NCI-H2029 (cell line): ENCODE measurements around the gene APOE.

ENCODE experiments used
- DNase-seq: peaks from one replicate; lab custom pipeline; 2025; lab: John Stamatoyannopoulos, UW

The APOE gene

GRCh38 chr19:44951179-44952159 lies 45.9 kb downstream of the APOE start:
- peak; percentile 63 for DNase-seq

GRCh38 chr19:44954278-44954648 lies 48.7 kb downstream of the APOE start:
- DNase-seq = no peak

DNA sequence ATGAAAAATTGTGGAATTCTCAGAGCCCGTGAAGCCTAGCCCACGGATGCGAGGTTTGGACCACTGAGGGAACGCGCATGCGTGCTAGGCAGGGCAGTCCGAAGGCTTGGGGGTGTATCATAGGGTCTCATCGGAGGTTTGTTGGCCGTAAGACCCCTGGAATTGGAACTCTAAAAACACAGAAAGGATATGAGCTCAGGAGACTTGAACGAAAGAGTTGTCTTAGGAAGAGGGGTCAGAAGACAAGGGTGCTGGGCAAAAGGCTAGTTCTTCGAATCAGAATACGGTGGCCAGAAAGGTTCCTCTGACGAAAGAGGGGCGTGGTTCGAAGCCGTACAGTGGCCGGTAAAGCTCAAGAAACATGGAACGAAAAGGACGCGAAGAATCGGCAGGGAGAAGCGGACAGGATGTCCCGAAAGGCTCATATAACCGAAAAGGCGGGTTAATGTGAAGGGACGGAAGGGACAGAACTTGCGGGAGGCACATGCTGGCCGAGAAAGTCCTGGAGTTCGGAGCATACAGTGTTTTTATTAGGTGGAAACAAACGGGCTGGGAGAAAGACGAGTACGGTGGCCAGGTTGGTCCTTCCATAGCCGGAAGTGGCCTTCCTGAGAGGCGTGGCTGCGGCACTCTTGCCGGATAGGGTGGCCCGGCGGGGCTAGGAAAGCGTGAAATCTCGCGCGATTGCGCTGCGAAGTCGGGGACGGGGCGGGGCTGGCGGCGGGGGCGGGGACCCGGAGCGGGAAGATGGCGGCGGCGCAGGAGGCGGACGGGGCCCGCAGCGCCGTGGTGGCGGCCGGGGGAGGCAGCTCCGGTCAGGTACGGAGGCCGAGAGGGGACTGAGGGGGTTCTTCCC lies 49.3 kb downstream of the APOE start, which contains the start of gene CLPTM1:
Gene CLPTM1, plus strand, starts transcription at position 732 of the 856 bp plus-strand sequence. Its CDS starts 16 bp downstream, at position 748.
- DNase-seq = peak; percentile 98

DNA sequence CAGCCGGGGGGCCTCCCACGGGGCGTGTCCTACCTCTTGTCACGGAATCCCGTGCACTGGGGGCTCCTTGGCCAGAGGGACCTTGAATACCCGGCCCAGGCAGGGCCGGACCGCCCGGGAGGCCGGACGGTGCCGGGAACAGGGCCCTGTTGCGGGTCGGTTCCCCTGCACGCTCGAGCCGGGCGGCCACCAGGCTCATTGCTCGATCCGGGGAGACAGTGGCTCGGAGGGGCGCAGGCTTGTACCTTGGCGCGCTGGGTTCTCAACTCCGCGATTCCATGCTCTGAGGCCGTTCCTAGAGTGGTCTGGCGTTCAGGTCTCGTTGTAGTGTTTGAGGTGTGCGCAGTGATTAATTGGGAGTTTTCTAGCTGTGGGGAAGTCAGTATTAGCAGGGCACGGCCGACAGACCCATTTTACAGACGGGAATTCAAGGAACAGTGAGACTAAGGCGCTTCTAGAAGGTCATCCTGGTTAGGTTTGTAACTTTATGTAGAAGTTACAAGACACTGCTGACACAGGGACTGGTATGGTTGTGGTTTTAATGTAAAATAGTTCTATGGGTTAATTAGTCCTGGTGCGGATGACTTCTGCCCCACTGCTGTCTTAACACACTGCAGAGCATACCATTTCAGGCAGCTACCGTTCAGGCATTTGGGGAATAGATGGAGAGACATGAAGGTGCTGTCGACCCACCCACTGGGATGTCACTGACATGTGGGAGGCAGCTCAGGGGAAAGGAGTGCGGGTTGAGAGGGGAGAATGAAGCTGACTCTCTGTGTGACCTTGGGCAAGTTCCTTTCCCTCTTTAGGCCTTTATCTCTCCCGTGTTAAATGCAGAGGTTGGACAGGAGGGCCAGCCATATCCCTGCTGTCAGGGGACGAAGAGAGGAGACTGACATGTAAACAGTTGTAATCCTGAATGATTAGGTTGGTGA lies 50.2 kb downstream of the APOE start:
- no peak for DNase-seq

DNA sequence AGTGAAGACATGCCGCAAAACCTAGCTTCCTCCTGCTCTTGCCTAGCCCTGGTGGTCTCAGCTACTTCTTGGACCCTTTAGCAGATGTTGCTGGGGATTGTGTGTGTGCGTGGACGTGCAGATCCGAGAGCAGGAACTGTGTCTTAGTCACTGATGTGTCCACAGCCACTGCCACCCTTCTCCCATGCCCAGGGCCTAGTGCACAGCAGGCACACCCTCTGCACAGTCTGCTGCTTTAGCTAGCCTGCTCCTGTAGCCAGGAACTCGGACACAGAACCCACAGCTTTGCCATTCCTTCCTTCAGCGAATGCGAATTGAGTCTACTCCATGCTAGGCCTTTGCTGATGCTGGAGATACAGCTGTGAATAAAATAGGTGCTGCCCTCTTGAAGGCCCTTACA lies 51.9 kb downstream of the APOE start:
- no peak for DNase-seq

DNA sequence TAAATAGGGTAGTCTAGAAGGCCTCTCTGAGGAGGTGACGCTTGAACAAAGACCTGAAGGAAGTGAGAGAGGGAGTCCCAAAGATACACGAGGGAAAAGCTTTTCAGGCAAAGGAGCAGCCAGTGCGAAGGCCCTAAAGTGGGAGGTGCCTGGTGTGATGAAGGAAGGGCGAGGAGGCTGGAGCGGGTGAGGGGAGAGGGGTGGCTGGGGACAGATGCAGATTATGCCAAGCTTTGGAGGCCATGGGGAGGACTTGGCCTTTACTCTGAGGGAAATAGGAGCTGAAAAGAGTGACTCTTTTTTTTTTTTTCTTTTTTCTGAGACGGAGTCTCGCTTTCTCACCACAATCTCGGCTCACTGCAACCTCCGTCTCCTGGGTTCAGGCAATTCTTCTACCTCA lies 52.5 kb downstream of the APOE start:
- DNase-seq = no peak
